ENCODE data around the gene MBP. TPM values are rescaled to one million over a fixed set of nuclear protein-coding genes. Genes with fewer than 3 reads are reported as not detected.

The MBP gene
- total and polyA plus RNA-seq, 2 experiments from 2014 or later: 18.4 to 22.9 TPM

- TF ChIP-seq EZH2phosphoT487 (IDR thresholded peaks at IDR 0.05; ENCODE audit: unreplicated experiment): no peak
- TF ChIP-seq, protein P1, sequence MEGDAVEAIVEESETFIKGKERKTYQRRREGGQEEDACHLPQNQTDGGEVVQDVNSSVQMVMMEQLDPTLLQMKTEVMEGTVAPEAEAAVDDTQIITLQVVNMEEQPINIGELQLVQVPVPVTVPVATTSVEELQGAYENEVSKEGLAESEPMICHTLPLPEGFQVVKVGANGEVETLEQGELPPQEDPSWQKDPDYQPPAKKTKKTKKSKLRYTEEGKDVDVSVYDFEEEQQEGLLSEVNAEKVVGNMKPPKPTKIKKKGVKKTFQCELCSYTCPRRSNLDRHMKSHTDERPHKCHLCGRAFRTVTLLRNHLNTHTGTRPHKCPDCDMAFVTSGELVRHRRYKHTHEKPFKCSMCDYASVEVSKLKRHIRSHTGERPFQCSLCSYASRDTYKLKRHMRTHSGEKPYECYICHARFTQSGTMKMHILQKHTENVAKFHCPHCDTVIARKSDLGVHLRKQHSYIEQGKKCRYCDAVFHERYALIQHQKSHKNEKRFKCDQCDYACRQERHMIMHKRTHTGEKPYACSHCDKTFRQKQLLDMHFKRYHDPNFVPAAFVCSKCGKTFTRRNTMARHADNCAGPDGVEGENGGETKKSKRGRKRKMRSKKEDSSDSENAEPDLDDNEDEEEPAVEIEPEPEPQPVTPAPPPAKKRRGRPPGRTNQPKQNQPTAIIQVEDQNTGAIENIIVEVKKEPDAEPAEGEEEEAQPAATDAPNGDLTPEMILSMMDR (conservative IDR thresholded peaks at IDR 0.05; ENCODE audit: low read depth in 2 of 2): no peak
- TF ChIP-seq, protein P2, sequence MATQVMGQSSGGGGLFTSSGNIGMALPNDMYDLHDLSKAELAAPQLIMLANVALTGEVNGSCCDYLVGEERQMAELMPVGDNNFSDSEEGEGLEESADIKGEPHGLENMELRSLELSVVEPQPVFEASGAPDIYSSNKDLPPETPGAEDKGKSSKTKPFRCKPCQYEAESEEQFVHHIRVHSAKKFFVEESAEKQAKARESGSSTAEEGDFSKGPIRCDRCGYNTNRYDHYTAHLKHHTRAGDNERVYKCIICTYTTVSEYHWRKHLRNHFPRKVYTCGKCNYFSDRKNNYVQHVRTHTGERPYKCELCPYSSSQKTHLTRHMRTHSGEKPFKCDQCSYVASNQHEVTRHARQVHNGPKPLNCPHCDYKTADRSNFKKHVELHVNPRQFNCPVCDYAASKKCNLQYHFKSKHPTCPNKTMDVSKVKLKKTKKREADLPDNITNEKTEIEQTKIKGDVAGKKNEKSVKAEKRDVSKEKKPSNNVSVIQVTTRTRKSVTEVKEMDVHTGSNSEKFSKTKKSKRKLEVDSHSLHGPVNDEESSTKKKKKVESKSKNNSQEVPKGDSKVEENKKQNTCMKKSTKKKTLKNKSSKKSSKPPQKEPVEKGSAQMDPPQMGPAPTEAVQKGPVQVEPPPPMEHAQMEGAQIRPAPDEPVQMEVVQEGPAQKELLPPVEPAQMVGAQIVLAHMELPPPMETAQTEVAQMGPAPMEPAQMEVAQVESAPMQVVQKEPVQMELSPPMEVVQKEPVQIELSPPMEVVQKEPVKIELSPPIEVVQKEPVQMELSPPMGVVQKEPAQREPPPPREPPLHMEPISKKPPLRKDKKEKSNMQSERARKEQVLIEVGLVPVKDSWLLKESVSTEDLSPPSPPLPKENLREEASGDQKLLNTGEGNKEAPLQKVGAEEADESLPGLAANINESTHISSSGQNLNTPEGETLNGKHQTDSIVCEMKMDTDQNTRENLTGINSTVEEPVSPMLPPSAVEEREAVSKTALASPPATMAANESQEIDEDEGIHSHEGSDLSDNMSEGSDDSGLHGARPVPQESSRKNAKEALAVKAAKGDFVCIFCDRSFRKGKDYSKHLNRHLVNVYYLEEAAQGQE (IDR thresholded peaks at IDR 0.05; ENCODE audit: unreplicated experiment): no peak
- no peak for TF ChIP-seq EZH2 (IDR thresholded peaks at IDR 0.05; ENCODE audit: low read depth, unreplicated experiment)
- no peak for TF ChIP-seq POLR2AphosphoS5 (IDR thresholded peaks at IDR 0.05; ENCODE audit: low read depth)
- no peak for TF ChIP-seq STAT1 (IDR thresholded peaks at IDR 0.05; ENCODE audit: unreplicated experiment)
- TF ChIP-seq JUNB (IDR thresholded peaks at IDR 0.05; ENCODE audit: unreplicated experiment): no peak
- TF ChIP-seq ZNF114 (CRISPR knock-in tag; IDR thresholded peaks at IDR 0.05): no peak
- TF ChIP-seq ZNF331 (CRISPR knock-in tag; IDR thresholded peaks at IDR 0.05; ENCODE audit: low read depth): no peak
- TF ChIP-seq NANOG (IDR thresholded peaks at IDR 0.05; ENCODE audit: borderline replicate concordance): no peak
- no peak for TF ChIP-seq ETS1 (IDR thresholded peaks at IDR 0.05)
- Histone ChIP-seq H3K4me2 (no peak overlapping the region), H3K27ac (ENCODE audit: low read depth) (no peak overlapping the region), H3K4me3 (no peak overlapping the region), H3K79me2 (replicated peaks; ENCODE audit: insufficient read depth) (no peaks in the 10 kb centered on the region), H3K27me3 (ENCODE audit: insufficient read depth) (no peaks in the 10 kb centered on the region), H3K4me1 (ENCODE audit: insufficient read depth) (peaks cover 31% of the 10 kb centered on the region), H2AFZ (no peak overlapping the region), H3K36me3 (ENCODE audit: insufficient read depth) (no peaks in the 10 kb centered on the region), H4K20me1 (replicated peaks; ENCODE audit: insufficient read depth) (no peaks in the 10 kb centered on the region), H3K9me2 (ENCODE audit: insufficient read depth) (no peaks in the 10 kb centered on the region), H3F3A (replicated peaks; ENCODE audit: low read depth) (no peaks in the 10 kb centered on the region)
- ATAC-seq (no peak), DNase-seq (ENCODE audit: low spot score) (no peak)
- peaks cover 26% of the 10 kb centered on the region for H3K27me3 Mint-ChIP-seq (ENCODE audit: insufficient read depth, low read depth, poor library complexity)
- H3K4me1 Mint-ChIP-seq: peaks cover 53% of the 10 kb centered on the region
- H3K9me3 Mint-ChIP-seq: no peaks in the 10 kb centered on the region
- H3K27ac Mint-ChIP-seq: no peak overlapping the region; the same call in 1 of the 2 replicates
- no peak overlapping the region for H3K4me3 Mint-ChIP-seq
- H3K36me3 Mint-ChIP-seq (ENCODE audit: low read depth): no peaks in the 10 kb centered on the region; the same call in 2 of the 3 replicates
Measured at GRCh38 chr18:77092104-77093066, 40.2 kb downstream of the MBP start.

Data from GM23338 (cell line).